HG03196 (cell line): ENCODE measurements around the gene KLK15.
"Not testable (repeated sequence)": the region's sequence is repeated elsewhere in the genome, so short reads cannot be mapped to it uniquely, and the experiment has no call there.

Experiments
- ATAC-seq: cut with Tn5 transposase; IDR thresholded peaks from one replicate; pipeline ENCODE4 v1.9.1; 2021; ENCODE audit not compliant: unreplicated experiment

KLK15 gene

DNA sequence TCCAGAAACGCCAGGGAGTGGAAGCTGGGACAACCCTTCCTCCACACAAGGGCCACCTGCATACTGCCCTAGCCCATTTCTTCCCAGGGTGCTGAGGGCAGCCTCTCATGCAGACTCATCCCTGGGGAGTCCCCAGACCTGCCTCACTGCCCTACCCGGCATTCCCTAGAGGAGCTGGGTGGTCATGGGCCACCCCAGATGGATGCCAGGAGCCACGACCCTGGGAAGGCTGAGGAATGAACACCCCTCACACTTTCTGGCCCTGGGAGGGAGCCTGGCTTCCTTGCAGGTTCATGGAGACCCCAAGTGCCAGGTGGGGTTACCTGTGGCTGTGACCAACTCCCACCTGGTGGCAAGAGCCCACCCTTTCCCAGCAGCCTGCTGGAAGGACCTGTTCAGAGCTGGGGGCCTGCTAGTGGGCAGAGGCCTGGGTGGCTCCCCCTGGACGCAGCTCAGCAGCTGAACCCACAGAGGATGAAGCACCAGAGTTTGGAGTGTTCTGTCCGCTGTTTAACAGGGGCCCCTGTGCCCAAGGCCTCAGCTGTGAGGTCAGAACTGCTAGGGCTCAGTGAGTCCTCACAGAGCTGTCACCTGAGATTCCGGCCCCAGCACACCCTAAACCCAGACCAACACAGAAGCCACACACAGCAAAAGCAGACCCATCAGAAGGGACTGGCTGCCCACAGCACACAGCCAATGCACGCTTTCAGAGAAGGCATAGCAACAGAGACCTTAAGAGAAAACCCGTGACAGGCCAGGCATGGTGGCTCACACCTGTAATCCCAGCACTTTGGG is 36.5 kb downstream of the KLK15 start:
- no peak for ATAC-seq

DNA sequence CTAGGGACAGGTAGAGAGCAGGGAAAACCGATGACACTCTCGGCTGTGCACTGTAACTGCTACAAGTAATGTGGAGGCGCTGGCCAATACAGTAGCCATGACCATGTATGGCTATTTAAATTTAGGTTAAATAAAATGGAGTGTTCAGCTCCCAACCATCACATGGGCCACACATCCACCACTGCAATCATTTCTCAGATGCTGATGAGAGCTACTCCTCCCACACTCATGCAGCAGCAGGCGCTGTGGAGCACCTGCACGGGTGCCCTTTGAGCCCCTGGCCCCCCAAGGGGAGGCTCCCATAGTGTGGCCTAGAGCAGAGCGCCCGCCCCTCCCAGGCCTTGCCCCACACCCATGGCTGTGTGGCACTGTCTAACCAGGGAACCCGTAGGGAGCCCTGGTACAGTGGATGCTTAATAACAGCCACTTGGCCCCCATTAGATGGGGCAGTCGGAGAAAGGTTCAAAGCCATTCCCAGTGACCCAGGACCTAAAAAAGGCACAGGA is 37.2 kb downstream of the KLK15 start:
- no peak for ATAC-seq

DNA sequence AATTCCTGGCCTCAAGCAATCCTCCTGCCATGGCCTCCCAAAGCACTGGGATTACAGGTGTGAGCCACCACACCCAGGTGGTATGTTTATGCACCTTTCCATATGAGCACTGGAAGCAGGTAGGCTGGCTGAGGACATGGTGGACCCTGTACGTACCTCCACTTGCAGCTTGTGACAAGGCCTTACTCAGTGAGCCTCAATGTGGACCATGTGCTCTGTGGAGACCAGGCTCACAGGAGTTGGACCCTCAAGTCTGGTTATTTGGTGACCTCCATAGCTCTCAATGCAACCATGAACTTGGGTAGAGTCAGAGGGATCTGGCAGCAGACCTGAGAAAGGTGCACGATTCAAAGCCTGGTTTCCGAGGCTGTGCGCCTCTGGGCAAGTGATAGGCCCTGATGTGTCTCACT is 37.7 kb downstream of the KLK15 start:
- ATAC-seq = no peak

DNA sequence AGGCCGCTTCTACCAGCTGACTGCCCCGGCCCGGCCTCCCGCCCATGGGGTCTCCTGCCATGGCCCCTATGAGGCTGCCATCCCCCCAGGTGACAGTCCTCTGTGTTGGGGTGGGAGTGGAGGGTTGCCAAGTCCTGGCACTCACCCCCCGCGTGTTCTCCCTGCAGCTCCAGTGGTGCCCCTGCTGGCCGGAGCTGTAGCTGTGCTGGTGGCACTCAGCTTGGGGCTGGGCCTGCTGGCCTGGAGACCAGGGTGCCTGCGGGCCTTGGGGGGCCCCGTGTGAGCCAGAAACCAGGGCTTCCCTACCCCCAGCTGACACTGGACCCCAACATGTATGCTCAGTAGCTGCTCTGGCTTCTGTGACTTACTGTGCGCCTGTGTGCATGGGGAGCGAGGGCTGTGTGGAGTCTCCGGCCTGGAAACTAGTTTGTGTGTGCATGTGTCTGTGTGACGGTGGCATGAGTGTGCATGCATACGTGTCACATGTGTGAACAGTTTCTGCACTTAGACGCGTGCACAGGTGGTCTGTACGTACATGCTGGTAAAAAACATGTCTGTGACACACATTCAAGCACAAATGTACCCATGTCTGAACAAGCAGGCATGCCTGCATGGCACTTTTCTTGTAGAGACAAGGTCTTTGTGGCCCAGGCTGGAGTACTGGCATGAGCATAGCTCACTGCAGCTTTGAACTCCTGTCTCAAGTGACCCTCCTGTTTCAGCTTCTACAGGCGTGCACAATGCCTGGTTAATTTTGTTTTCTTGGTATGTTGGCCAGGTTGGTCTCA is 38.3 kb downstream of the KLK15 start:
- no peak for ATAC-seq

DNA sequence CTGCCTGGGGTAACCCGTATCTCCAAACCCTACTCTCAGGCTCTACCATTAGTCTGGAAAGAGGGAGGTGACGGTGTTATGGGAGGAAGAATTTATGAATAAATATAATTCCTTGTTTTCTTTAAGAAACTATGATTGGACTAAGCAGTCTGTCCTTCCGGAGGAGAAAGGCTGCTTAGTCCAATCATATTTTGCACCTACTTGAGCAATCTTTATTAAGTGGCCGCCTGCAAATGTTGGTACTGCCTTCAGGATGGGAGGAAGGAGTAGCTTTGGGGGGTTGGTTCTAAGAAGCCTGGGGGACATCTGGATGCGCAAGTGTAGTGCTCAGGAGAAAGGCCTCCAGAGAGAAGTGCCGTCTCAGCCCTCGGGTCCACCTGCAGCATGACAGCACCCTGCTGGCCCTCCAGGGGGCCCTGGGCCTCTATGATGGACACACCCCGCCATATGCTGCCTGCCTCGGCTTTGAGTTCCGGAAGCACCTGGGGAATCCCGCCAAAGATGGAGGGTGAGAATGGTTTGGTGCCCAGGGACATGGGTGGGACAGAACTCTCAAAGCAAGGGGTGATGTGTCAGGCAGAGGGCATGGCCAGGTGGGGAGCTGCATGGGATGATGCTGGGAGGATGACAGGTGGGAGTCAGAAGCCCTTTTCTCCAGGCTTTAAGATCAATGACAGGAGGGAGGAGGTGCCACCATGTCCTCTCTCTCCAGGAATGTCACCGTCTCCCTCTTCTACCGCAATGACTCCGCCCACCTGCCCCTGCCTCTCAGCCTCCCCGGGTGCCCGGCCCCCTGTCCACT is 39.1 kb downstream of the KLK15 start:
- ATAC-seq = no peak

DNA sequence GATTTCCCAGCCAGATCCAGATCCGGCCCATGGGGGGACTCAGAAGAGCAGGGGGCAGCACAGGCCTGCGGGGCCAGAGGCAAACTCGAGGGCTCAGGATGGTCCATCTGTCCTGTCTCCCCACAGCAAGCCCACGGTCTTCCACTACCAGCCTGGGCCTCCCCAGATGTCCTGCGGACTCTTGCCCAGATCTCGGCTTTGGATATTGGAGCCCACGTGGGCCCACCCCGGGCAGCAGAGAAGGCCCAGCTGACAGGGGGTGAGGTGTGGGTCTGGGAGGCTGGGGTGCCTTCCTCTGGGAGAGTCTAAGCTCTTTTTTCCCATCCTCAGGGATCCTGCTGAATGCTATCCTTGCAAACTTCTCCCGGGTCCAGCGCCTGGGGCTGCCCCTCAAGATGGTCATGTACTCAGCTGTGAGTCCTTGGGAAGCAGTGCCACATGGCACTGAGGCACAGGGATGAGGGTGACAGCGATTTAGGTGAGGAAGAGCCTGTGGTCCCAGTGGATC is 39.8 kb downstream of the KLK15 start:
- no peak for ATAC-seq

DNA sequence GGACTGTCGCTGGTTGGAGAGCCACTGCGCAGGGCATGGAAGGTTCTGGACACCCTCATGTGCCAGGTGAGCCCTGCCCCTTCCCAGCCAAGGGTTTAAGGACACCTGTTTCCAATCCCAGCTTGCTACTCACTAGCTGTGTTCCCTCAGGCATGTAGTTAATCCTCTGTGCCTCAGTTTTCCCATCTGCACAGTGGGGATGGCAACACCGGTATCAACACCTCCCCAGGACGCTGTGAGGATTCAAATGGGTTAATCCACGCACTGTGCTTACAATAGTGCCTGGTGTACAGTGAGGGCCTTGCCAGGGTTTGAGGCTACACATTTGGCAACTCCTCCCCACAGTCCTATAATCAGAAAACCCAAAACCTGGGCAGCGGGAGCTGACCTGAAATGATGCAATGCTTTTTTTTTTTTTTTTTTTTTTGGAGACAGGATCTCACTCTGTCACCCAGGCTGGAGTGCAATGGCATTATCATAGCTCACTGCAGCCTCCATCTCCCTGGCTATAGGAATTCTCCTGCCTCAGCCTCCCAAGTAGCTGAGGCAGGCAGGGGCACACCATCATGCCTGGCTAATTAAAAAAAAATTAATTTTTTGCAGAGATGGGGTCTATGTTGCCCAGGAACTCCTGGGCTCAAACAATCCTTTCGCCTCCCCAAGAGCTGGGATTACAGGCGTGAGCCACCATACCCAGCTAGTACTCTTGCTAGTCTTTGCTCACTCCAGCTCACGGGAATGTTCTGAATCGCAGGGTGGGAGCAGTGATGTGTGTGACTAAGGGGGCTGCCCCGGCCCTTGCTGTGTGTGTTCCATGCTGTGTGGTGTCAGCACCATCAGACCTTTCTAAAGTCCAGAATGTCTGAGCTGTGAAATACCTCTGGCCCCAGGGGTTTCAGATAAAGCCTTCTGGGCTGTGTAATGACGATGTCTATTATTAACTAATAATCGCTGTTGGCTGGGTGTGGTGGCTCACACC is 40.8 kb downstream of the KLK15 start:
- no peak for ATAC-seq

DNA sequence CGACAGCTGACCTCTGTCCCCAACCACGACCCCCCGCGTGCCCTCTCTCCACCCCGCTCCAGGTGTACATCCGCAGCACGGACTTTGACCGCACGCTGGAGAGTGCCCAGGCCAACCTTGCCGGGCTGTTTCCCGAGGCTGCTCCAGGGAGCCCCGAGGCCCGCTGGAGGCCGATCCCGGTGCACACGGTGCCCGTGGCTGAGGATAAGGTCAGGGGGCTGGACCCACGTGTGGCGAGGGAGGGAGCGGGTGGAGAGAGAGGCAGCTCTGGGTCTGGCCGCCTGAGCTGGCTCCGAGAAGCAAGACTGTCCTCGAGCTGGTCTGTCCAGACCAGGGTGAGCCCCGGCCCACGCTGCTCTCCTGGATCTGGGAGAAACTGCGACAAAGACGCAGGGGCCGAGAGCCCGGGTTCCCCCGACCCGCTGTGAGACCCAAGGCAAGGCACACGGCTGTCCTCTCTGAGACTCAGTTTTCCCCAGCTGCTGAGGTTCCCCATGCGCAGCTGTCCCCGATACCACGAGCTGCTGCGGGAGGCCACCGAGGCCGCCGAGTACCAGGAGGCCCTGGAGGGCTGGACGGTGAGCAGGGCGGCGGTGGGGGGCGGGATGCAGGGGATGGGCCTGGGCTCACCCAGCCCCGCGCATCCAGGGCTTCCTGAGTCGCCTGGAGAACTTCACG is 41.6 kb downstream of the KLK15 start:
- ATAC-seq = no peak

DNA sequence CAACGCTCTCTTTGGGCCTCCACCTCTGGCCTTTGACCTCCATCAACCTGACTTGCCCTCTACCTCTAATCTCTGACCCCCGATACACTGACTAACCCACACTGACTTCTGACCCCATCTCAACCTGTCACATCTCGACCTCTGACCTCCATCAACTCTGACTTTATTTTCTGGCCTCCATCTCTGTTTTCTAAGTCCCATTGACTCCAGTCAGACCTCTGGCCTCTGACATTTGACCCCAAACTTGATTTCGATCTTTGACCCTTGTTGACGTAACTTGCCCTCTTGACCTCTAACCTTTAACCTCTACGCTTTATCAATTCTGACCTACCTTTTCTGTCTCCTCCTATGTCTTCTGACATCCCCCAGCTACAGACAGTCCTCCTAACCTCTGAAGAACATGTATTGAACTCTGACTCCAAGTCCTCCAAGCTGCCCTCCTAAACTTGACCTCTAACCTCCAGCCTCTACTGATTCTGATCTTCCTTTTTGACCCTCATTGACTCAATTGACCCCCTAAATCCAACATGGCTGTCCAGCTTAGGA is 42.4 kb downstream of the KLK15 start:
- no peak for ATAC-seq

DNA sequence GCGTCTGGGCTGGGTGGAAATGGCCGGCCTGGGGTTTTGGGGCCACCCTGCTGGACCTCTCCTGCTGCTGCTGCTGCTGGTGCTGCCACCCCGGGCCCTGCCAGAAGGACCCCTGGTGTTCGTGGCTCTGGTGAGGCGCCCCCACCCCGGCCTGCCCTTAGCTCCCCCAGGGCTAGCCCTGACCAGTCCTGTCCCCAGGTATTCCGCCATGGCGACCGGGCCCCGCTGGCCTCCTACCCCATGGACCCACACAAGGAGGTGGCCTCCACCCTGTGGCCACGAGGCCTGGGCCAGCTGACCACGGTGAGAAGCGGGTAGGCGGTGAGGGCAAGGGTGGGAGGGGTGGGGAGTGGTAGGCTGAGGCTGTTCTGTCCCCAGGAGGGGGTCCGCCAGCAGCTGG is 43.0 kb downstream of the KLK15 start, which contains the start of gene ACP4:
Gene ACP4 (plus strand): TSS at position 20 of the 400 bp plus-strand sequence. CDS start 0 bp downstream, at position 20.
- ATAC-seq = no peak

DNA sequence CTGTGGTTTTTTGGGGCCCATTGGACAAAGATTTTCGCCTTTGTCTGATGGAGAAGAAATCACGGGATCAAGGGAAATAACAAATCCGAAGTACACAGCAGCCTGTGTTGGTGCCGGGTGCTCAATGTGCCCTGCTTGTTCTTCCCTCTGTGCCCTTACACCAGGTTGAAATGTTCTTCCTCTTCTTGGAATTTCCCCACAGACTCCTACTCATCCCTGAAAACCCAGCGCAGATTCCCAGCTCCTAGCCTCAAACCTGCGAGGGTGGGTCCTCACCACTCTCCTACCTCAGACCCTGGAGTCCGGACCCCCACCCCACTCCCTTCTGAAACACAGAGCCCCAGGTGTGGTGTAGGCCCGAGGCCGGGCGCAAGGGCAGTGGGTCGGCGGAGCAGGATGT is 48.0 kb downstream of the KLK15 start:
- no peak for ATAC-seq

DNA sequence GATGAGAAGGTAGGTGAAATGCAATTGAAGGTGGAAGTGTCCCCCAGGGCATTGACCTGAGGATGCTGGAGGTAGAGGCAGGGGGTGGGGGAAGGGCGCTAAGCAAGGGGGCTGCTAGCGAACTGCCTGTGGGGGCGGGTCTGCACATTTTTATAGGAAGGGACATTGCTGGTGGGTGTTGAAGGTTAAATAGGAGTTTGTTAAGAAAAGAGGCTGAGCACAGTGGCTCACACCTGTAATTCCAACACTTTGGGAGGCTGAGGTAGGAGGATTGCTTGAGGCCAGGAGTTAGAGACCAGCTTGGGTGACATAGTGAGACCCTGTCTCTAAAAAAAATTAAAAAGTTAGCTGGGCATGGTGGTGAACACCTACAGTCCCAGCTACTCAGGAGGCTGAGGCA is 48.7 kb downstream of the KLK15 start:
- ATAC-seq = no peak

DNA sequence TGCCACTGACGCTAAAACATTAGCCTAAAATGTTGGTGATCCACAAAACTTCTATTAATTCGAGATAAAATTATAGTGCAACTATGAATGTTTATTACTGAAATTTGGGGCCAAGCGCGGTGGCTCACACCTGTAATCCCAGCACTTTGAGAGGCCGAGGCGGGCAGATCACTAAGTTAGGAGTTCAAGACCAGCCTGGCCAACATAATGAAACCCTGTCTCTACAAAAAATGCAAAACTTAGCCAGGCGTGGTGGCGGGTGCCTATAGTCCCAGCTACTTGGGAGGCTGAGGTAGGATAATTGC is 49.6 kb downstream of the KLK15 start:
- not testable (repeated sequence) for ATAC-seq

DNA sequence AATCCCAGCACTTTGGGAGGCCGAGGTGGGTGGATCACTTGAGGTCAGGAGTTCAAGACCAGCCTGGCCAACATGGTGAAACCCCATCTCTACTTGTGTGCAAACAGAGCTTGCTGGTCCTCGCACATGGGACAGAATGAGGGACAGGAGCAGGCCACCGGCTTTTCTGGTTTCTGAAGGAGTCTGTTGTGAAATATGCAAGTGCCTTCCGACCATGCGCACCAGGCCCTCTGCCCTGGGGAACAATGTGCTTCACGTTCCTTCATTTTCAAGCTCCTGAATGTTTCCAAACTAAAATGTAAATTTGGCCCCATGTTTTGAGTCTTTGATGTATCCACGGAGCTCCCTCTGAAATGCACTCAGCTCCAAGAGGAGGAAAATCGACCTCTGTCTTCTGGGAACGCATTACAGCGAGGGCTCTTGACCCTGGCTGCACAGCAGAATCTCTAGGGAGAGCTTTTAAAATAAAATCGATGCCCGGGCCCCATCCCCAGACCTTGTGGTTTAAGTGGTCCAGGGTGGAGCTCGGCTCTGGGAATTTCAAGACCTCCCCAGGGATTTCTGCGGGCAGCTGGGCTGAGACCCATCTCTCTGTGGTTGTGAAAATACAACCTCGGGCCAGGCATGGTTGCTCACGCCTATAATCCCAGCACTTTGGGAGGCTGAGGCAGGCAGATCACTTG is 52.5 kb downstream of the KLK15 start:
- no peak for ATAC-seq

DNA sequence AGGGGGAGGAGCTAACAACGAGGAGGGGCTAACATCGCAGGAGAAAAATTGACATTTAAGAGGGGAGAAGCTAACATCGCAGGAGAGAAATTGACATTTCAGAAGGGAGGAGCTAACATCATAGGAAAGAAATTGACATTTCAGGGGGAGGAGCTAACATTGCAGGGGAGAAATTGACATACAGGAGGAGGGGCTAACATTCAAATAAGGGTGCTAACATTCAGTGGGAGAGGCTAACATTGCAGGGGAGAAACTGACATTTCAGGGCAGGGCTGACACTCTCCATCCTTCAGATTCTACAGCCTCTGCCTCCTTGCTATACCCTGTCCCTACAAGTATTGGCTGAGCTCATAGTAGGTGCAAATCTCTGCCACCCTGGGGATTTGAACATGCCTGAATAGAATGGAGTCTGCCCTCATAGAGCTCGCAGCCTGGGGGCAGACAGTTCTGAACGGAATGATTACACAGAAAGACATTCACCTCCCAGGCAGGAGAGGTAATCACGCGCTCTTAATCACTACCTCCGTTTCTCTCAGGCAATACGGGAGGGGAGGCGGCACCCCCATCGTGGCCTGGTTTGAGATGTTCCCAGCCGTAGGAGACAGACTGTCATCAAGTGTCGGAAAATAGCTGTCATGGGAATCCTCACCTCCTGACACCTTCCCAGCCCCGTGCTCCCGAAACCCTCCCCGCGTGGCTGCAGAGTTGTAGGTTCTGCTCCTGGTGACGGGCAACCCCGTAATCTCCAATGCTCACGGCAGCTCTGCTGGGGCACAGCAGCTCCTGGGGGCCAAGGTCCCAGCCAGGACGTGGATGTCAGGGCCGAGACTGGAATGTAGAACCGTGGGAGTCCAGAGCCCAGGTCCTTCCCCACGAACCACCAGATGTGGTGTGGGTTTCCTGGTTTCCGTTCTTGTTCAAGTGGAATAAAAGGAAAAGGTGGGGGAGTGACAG is 53.6 kb downstream of the KLK15 start:
- ATAC-seq = no peak

DNA sequence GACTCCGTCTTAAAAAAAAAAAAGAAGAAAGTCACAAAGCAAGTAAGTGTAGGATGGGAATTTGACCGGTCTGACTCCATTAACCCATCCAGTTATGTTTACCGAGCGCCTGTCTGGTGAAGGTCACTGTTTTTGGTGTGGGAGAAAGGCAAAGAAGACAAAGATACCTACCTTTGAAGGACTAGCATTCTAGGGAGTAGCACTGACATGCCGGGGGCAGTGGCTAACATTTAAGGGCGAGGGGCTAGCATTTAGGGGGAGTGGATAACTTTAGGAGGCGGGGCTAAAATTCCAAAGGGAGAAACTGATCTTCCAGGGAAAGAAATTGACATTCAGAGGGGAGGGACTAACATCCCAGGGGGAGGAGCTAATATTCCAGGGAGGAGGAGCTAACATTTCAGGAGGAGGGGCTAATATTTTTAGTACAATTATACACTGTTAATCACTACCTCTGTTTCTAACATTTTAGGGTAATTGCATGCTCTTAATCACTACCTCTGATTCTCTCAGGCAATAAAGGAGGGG is 54.4 kb downstream of the KLK15 start:
- ATAC-seq = no peak

DNA sequence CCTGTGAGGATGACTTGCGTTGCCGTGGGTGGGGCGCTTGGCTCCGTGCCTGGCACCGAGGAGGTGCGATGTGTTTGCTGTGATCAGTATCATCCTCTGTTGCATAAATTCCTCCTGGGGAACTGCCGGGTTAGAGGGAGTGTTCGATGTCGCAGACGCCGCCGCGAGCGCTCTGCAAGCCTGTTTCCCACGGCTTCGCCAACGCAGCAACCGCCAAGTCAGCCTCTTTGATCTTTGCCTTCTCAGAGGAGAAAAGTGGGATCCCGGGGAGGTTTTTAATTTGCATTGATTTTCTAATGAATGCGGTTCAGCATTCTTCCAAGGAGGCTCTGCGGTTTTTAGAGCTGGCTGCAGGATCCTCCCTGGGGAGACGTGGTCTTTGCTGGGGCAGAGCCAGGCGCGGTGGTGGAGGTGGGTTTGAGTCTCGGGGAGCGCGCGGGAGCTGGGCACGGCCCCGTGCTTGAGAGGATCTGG is 55.5 kb downstream of the KLK15 start:
- ATAC-seq = no peak
